A673 (cell line): ENCODE measurements around the gene KISS1. TPM values are rescaled to one million over a fixed set of nuclear protein-coding genes. Genes with fewer than 3 reads are reported as not detected.

Source experiments
- BruUV-seq: library from RNA; stranded (reverse); fragments of 400-500 nt; replicated peaks from 2 replicates; lab custom pipeline; 2021; lab: Mats Ljungman, UMichigan
- CTCF ChIA-PET: fragments of 300-600 bp; sonication (Branson Sonifier 250); formaldehyde crosslinking; loops from one replicate; lab custom pipeline; 2022; ENCODE audit warnings: antibody characterized with exemption; lab: Charles Lee
- POLR2A ChIA-PET: fragments of 300-600 bp; sonication (Branson Sonifier 250); formaldehyde crosslinking; loops from one replicate; lab custom pipeline; 2022; ENCODE audit warnings: antibody characterized with exemption; ENCODE audit not compliant: low non-redundant PET; lab: Charles Lee
- DNase-seq: peaks from one replicate; pipeline ENCODE4 v3.0.0-alpha.2; 2015; ENCODE audit warnings: low spot score
- H3K27ac ChIP-seq: fragments of 200-600 bp; sonication (generic); 2 replicates; pipeline ENCODE4 v1.5.1; 2016; ENCODE audit warnings: mixed run types, low read depth, mild to moderate bottlenecking, mixed read lengths, antibody characterized with exemption, low read length; ENCODE audit not compliant: poor library complexity, severe bottlenecking
- H3K27me3 ChIP-seq: fragments of 200-600 bp; sonication (generic); replicated peaks from 2 replicates; pipeline ENCODE4 v1.6.1; 2017; ENCODE audit warnings: mixed run types, low read depth, mild to moderate bottlenecking, mixed read lengths, antibody characterized with exemption, low read length; ENCODE audit not compliant: insufficient read depth, poor library complexity
- H3K36me3 ChIP-seq: fragments of 200-600 bp; sonication (generic); 2 replicates; pipeline ENCODE4 v1.6.1; 2016; ENCODE audit warnings: mixed run types, mild to moderate bottlenecking, mixed read lengths, antibody characterized with exemption, low read length; ENCODE audit not compliant: insufficient read depth, poor library complexity, severe bottlenecking
- H3K4me1 ChIP-seq: fragments of 200-600 bp; sonication (generic); 2 replicates; pipeline ENCODE4 v1.6.1; 2017; ENCODE audit warnings: mixed run types, mild to moderate bottlenecking, mixed read lengths, antibody characterized with exemption, low read length; ENCODE audit not compliant: insufficient read depth, poor library complexity, severe bottlenecking
- H3K4me3 ChIP-seq: fragments of 200-600 bp; sonication (generic); 2 replicates; pipeline ENCODE4 v1.5.1; 2016; ENCODE audit warnings: low read depth, mixed run types, mild to moderate bottlenecking, mixed read lengths, low read length; ENCODE audit not compliant: poor library complexity, severe bottlenecking
- H3K9me3 ChIP-seq: fragments of 200-600 bp; sonication (generic); 2 replicates; pipeline ENCODE4 v1.6.1; 2016; ENCODE audit warnings: mixed run types, low read depth, mild to moderate bottlenecking, mixed read lengths, antibody characterized with exemption, low read length; ENCODE audit not compliant: poor library complexity, severe bottlenecking
- CTCF ChIP-seq: fragments of 300-800, 200-600 bp; sonication (generic); conservative IDR thresholded peaks from 2 replicates; pipeline ENCODE4 v1.5.1; 2017; ENCODE audit warnings: low read depth, mild to moderate bottlenecking, antibody characterized with exemption, low read length, moderate library complexity, mixed read lengths
- EZH2 ChIP-seq: fragments of 200-600 bp; sonication (generic); IDR thresholded peaks from 2 replicates; pipeline ENCODE4 v1.6.1; 2017; ENCODE audit warnings: borderline replicate concordance, low read depth, mild to moderate bottlenecking, mixed read lengths, antibody characterized with exemption, low read length; ENCODE audit not compliant: poor library complexity, severe bottlenecking
- intact Hi-C: fragments of 100-400 bp; cut with micrococcal nuclease; formaldehyde crosslinking; loops from one replicate; pipeline ENCODE4 v1.10.0; 2022; ENCODE audit not compliant: unreplicated experiment
- total RNA-seq: library from RNA; stranded (reverse); gene quantifications from 2 replicates; pipeline ENCODE4 v1.2.3, GENCODE V29; 2021

The KISS1 gene
- total RNA-seq, 1 experiment from 2014 or later = not detected

- TF ChIP-seq CTCF = no peak
- H3K4me1 ChIP-seq = peaks cover 6% of the 10 kb centered on the region
- intact Hi-C loops = no loop called here
- peak overlapping the region; percentile 65 for H3K4me3 ChIP-seq
- POLR2A ChIA-PET = interaction anchor here (0.5 kb wide), 1 partner anchor 285 kb away, joined by 3 read pairs; no protein-coding TSS in a partner anchor
- no peaks in the 10 kb centered on the region for H3K36me3 ChIP-seq
- CTCF ChIA-PET = interaction anchor here (0.8 kb wide), 1 partner anchor 23 kb away, joined by 3 read pairs; no protein-coding TSS in a partner anchor
- H3K27me3 ChIP-seq = no peaks in the 10 kb centered on the region
- H3K9me3 ChIP-seq = no peaks in the 10 kb centered on the region
- peak; percentile 45 for DNase-seq
- H3K27ac ChIP-seq = no peak overlapping the region
- BruUV-seq = no TSS peak
These were observed 45.4 kb downstream of the KISS1 start for GRCh38 chr1:204150702-204151551.

GRCh38 chr1:204149635-204150565 lies 46.4 kb downstream of the KISS1 start:
- no peak for DNase-seq
- no peak overlapping the region for H3K27ac ChIP-seq
- CTCF ChIA-PET = no interaction called here
- peaks cover 6% of the 10 kb centered on the region for H3K4me1 ChIP-seq
- H3K4me3 ChIP-seq = no peak overlapping the region
- POLR2A ChIA-PET = no interaction called here
- H3K9me3 ChIP-seq = no peaks in the 10 kb centered on the region
- H3K27me3 ChIP-seq = no peaks in the 10 kb centered on the region
- no peaks in the 10 kb centered on the region for H3K36me3 ChIP-seq
- TF ChIP-seq EZH2 (no peak), CTCF (no peak)
- intact Hi-C loops = no loop called here
- BruUV-seq = no TSS peak

- Histone ChIP-seq H3K4me3 (no peak overlapping the region), H3K27me3 (no peaks in the 10 kb centered on the region), H3K36me3 (no peaks in the 10 kb centered on the region), H3K4me1 (peaks cover 6% of the 10 kb centered on the region), H3K9me3 (no peaks in the 10 kb centered on the region), H3K27ac (no peak overlapping the region)
- BruUV-seq = no TSS peak
- POLR2A ChIA-PET = no interaction called here
- intact Hi-C loops = no loop called here
- no peak for DNase-seq
- CTCF ChIA-PET = no interaction called here
- no peak for TF ChIP-seq CTCF
- TF ChIP-seq EZH2 = no peak
These were observed 47.2 kb downstream of the KISS1 start for GRCh38 chr1:204149107-204149506.
